Measurements from ENCODE around the gene KDM8.

The KDM8 gene

DNA sequence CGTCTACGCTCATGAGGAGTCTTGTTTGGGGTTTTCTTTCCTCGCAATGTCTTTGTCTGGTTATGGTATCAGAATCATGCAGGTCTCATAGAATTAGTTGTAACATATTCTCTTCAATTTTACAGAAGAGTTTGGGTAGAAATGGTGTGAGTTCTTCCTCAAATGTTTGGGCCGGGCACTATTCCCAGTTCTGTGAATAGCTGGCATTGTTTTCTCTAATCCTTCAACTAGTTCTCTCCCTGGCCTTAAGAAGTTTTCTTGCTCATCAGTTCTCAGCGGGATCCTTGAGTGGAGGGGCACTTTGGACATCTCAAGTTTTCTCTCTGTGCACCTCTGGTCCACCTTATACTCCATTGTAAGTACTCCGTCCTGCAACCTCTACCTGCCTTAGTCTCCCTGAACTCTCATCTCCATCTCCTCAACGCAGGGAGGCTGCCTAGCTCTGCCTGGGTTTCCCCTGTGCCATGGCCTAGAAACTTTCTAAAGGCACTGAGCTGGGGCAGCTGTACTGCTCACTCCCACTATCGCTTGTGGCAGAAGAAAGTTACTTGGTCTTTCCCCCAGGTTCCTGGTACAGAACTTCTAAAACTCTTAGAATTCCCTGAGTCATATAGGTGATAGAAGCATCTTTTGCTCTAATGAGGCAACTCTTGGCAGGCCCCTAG is 48.3 kb downstream of the KDM8 start (continued):
- TF ChIP-seq, protein P1, sequence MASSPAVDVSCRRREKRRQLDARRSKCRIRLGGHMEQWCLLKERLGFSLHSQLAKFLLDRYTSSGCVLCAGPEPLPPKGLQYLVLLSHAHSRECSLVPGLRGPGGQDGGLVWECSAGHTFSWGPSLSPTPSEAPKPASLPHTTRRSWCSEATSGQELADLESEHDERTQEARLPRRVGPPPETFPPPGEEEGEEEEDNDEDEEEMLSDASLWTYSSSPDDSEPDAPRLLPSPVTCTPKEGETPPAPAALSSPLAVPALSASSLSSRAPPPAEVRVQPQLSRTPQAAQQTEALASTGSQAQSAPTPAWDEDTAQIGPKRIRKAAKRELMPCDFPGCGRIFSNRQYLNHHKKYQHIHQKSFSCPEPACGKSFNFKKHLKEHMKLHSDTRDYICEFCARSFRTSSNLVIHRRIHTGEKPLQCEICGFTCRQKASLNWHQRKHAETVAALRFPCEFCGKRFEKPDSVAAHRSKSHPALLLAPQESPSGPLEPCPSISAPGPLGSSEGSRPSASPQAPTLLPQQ (tag by site-specific recombination; IDR thresholded peaks at IDR 0.05) = no peak
- TF ChIP-seq, protein P2, sequence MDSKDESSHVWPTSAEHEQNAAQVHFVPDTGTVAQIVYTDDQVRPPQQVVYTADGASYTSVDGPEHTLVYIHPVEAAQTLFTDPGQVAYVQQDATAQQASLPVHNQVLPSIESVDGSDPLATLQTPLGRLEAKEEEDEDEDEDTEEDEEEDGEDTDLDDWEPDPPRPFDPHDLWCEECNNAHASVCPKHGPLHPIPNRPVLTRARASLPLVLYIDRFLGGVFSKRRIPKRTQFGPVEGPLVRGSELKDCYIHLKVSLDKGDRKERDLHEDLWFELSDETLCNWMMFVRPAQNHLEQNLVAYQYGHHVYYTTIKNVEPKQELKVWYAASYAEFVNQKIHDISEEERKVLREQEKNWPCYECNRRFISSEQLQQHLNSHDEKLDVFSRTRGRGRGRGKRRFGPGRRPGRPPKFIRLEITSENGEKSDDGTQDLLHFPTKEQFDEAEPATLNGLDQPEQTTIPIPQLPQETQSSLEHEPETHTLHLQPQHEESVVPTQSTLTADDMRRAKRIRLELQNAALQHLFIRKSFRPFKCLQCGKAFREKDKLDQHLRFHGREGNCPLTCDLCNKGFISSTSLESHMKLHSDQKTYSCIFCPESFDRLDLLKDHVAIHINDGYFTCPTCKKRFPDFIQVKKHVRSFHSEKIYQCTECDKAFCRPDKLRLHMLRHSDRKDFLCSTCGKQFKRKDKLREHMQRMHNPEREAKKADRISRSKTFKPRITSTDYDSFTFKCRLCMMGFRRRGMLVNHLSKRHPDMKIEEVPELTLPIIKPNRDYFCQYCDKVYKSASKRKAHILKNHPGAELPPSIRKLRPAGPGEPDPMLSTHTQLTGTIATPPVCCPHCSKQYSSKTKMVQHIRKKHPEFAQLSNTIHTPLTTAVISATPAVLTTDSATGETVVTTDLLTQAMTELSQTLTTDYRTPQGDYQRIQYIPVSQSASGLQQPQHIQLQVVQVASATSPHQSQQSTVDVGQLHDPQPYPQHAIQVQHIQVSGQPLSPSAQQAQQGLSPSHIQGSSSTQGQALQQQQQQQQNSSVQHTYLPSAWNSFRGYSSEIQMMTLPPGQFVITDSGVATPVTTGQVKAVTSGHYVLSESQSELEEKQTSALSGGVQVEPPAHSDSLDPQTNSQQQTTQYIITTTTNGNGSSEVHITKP (tag by site-specific recombination; IDR thresholded peaks at IDR 0.05) = no peak
- TF ChIP-seq ZNF776 (tag by site-specific recombination; IDR thresholded peaks at IDR 0.05; ENCODE audit: borderline replicate concordance) (no peak), ZFP69B (tag by site-specific recombination; IDR thresholded peaks at IDR 0.05) (no peak), ZNF426 (tag by site-specific recombination; IDR thresholded peaks at IDR 0.05) (no peak), ZNF843 (tag by site-specific recombination; IDR thresholded peaks at IDR 0.05) (no peak)

- no peak overlapping the region for H3K27ac ChIP-seq (ENCODE audit: extremely low read depth, low read depth, low read length)
- H3K4me3 ChIP-seq (ENCODE audit: low read depth, low read length) = no peak overlapping the region
- no peaks in the 10 kb centered on the region for H3K4me1 ChIP-seq (ENCODE audit: control insufficient read depth, insufficient read depth, low read length)
- peaks cover 0 to 23% of the 10 kb centered on the region in 2 experiments for H3K36me3 ChIP-seq (ENCODE audit: control insufficient read depth in 2 of 2, insufficient read depth in 1 of 2, low read length in 2 of 2)
- POLR2A ChIA-PET = no interaction called here
- H3K9me3 ChIP-seq (ENCODE audit: control insufficient read depth, insufficient read depth, low read depth, low read length) = no peaks in the 10 kb centered on the region
- CTCF ChIA-PET = no interaction called here
- no peak for TF ChIP-seq ZNF623 (tag by site-specific recombination; IDR thresholded peaks at IDR 0.05)
- TF ChIP-seq ZNF768 (tag by site-specific recombination; IDR thresholded peaks at IDR 0.05) = no peak
- TF ChIP-seq TCF7L2 (IDR thresholded peaks at IDR 0.05; ENCODE audit: borderline replicate concordance, low read depth, low read length) = no peak
- TF ChIP-seq ZFHX2 (tag by site-specific recombination; conservative IDR thresholded peaks at IDR 0.05) = no peak
- TF ChIP-seq, protein P3, sequence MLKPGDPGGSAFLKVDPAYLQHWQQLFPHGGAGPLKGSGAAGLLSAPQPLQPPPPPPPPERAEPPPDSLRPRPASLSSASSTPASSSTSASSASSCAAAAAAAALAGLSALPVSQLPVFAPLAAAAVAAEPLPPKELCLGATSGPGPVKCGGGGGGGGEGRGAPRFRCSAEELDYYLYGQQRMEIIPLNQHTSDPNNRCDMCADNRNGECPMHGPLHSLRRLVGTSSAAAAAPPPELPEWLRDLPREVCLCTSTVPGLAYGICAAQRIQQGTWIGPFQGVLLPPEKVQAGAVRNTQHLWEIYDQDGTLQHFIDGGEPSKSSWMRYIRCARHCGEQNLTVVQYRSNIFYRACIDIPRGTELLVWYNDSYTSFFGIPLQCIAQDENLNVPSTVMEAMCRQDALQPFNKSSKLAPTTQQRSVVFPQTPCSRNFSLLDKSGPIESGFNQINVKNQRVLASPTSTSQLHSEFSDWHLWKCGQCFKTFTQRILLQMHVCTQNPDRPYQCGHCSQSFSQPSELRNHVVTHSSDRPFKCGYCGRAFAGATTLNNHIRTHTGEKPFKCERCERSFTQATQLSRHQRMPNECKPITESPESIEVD (tag by site-specific recombination; IDR thresholded peaks at IDR 0.05) = no peak
- no peak for TF ChIP-seq ZNF585B (tag by site-specific recombination; IDR thresholded peaks at IDR 0.05)
- TF ChIP-seq ZNF350 (tag by site-specific recombination; IDR thresholded peaks at IDR 0.05) = no peak
- no peak for TF ChIP-seq KLF17 (tag by site-specific recombination; IDR thresholded peaks at IDR 0.05)
- no peak for TF ChIP-seq ZBTB21 (tag by site-specific recombination; IDR thresholded peaks at IDR 0.05)
- TF ChIP-seq ZNF404 (tag by site-specific recombination; IDR thresholded peaks at IDR 0.05) = no peak
- no peak for TF ChIP-seq MYNN (tag by site-specific recombination; IDR thresholded peaks at IDR 0.05; ENCODE audit: borderline replicate concordance)
Measured at GRCh38 chr16:27252206-27252585, 48.9 kb downstream of the KDM8 start.
